NCI-H1105 treated with DMSO at 0.1 percent for 48 hours (cell line): ENCODE measurements around the gene KCNK4.

Experiments used
- DNase-seq: peaks from one replicate; lab custom pipeline; 2025; lab: John Stamatoyannopoulos, UW

Gene KCNK4

DNA sequence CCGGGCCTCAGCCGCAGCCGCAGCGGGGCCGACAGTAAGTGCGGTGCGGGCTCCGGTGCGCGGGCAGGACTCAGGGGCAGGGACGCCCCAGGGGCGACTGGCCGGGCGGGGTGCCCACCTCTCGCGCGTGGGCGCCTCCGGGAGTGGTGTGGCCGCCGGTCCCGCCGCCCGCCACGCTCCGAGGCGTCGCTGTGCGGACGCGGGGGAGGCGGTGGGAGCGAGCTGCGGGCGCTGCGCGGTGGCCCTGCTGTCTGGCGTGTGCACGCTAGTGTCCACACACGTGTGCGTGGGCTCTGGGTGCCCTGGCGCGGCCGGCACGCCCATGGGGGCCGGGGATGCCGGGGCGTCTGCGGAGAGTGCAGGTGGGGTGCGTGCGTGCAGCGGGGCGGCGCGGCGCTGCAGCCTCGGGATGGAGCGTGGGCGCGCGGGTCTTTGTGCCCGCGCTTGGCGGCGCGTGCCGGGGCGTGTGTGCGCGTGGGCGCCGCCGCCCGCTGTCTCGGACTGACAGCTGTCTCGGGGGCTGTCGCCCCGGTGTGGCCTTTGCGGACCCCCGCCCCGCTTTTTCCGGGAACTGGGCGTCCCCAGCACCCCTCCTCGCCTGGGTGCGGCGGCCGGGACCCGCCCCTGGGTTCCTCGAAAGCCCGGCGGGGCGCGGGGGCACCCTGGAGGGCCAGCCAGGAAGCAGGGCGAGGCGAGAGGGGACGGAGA is 804 bp downstream of the KCNK4 start:
- no peak for DNase-seq

DNA sequence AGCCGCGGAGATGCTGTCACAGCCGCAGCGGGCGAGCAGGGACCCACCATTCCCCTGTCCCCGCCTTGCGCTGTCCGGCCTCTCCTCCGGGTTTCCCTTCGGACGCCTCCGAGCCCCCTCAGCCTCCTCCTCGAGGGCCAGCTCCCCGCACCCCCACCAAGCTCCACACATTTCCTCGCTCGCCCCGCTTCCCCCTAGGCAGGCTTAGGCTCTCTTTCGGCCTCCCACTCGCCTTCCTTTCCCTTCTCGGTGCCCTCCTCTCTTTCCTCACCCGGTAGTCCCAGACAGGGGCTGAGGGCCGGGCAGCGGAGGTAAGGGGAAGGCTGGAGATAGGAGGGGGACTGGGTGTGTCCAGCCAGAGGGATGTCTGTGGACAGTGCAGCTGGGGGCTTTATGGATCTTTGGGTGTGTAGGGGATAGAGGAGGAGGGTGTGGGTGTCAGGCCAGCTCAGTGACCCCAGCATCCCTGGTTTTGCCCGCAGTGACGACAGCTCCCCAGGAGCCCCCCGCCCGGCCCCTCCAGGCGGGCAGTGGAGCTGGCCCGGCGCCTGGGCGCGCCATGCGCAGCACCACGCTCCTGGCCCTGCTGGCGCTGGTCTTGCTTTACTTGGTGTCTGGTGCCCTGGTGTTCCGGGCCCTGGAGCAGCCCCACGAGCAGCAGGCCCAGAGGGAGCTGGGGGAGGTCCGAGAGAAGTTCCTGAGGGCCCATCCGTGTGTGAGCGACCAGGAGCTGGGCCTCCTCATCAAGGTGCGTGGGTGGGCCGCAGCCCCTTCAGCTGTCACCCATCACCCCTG is 1.6 kb downstream of the KCNK4 start:
- DNase-seq: no peak

DNA sequence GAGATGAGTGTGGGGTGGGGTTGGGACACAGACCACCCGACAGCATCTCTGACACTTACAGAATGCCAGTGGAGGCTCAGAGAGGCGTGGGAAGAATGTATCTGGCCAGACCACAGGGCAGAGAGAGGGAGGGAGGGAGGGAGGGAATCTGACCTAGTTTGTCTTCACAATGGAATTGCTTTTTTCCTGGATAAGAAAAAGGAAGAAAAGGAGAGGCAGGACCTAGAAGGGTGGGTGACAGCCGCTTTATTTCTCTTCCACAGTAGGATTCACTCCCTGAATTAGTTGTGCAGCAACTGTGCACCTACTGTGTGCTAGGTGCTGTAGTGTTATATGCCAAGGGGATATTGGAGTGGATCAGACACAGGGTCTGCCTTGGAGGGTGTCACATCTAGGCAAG is 3.7 kb downstream of the KCNK4 start:
- no peak for DNase-seq

DNA sequence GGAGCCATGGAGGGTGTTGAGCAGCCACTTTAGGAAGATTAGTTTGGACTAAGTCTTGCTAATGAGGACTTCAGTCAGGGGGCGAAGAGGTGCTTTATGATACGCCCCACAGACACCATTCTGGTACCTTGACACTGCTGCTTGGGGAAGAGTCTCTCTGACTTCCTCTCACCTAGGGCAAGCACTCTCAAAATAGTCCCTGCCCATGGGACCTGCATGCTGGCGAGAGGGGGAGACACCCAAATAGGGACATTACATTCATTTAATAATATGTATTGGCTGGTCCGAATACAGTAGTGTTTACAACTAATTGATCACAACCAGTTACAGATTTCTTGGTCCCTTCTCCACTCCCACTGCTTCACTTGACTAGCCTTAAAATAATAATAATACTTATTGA is 4.7 kb downstream of the KCNK4 start:
- no peak for DNase-seq

DNA sequence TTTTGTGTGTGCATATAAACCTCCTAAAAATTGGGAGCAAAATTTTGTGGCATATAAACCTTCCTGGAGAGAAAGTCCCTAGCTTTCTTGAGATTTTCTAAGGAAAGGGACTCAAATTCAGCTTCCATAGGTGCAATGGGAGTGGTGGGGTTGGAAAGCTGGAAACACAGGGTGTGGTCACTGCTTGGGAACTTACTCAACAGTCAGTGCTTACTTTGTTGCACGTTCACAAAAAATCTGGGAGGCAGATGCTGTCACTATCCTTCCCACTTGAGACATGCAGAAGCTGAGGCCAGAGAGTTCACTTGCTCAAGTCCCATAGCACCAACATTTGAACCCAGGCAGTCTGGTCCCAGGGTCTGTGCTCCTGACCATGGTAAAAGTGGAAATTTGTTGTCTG is 5.1 kb downstream of the KCNK4 start:
- DNase-seq: no peak

DNA sequence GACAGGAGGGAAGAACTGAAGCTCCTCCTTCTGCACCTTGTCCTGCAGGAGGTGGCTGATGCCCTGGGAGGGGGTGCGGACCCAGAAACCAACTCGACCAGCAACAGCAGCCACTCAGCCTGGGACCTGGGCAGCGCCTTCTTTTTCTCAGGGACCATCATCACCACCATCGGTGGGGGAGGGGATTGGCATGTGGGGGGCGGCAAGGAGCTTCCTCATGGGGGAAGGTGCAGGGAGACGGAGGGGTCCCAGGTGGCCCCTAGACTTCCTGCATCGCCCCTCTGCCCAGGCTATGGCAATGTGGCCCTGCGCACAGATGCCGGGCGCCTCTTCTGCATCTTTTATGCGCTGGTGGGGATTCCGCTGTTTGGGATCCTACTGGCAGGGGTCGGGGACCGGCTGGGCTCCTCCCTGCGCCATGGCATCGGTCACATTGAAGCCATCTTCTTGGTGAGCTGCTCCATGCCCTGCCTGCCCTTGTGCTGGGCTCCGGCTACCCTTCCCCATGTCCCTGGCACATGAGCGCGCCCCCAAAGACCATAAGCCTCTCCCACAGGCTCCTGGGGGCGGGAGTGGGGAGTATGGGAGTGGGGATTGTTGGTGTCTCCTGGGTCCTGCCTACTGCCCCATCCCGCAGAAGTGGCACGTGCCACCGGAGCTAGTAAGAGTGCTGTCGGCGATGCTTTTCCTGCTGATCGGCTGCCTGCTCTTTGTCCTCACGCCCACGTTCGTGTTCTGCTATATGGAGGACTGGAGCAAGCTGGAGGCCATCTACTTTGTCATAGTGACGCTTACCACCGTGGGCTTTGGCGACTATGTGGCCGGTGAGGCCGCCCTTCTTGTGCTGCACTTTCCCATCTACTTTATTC is 6.0 kb downstream of the KCNK4 start:
- no peak for DNase-seq

DNA sequence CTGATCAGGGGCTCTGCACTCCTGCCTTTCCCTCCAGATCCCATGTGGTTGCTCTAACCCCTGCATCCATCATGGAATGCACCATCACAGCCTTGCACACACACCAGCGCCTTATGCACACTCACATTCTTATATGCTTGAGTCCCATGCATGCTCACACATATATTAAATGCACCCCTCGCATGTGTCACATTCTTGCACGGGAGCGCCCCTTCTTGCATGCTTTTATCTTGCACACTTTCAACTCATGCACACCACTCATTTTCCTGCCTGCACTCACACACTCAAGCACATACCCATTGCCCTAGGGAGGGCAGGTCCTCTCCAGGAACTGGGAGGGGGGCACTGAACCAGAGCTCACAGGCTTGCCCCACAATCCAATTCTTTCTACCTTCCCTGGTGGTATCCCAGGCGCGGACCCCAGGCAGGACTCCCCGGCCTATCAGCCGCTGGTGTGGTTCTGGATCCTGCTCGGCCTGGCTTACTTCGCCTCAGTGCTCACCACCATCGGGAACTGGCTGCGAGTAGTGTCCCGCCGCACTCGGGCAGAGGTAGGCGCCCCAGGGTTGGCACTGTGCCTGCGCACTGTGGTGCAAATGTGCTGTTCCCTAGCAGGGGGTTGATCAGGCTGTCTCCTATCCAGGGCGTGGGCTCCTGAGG is 6.7 kb downstream of the KCNK4 start:
- DNase-seq: no peak

DNA sequence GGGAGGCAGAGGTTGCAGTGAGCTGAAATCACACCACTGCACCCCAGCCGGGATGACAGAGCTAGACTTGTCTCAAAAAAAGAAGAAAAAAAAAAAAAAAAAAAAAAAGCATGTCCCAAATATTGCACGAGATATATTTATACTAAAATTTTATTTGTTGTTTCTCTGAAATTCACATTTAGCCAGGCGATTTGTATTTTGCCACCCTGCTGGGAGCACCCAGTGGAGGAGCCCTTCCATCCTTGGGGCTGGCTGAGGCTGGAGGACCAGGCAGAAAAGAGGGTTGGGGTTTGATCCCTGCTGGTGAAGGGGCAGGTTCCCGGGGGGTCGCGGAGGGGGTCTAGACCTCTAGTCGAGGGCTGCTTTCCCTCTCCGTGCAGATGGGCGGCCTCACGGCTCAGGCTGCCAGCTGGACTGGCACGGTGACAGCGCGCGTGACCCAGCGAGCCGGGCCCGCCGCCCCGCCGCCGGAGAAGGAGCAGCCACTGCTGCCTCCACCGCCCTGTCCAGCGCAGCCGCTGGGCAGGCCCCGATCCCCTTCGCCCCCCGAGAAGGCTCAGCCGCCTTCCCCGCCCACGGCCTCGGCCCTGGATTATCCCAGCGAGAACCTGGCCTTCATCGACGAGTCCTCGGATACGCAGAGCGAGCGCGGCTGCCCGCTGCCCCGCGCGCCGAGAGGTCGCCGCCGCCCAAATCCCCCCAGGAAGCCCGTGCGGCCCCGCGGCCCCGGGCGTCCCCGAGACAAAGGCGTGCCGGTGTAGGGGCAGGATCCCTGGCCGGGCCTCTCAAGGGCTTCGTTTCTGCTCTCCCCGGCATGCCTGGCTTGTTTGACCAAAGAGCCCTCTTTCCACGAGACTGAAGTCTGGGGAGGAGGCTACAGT is 8.1 kb downstream of the KCNK4 start:
- no peak for DNase-seq

DNA sequence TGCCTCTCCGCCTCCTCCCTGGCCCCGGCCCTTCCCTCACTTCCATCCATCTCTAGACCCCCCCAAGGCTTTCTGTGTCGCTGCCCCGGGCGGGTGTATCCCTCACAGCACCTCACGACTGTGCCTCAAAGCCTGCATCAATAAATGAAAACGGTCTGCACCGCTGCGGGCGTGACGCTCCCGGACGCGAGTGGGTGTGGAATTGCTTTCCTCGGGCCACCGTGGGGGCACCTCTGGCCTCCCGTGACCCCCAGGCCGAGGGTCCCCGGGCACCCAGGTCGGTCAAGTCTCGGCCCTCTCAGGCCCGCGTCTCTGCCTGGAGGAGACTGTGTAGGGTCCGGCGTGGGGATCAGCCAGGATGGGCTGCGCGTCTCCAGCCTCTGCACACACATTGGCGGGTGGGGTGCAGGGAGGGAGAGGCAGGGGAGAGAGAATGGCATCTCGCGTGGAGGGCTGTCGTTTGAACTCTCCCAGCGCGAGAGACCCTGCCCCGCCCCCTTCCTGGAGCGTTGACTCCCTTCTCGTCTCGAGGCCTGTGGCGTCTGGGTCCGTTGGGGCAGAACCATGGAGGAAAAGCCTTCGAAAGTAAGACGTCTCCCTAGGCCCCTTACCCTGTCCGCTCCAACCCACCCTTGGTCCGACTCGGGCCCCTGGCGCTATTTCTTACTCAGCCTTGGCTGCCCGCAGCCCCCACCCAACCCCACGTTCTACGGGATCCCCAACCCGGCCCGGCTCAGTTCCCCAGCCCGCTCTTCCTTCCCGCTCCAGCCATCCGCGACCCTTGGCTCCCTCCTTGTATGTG is 8.9 kb downstream of the KCNK4 start, which contains the start of gene CATSPERZ:
CATSPERZ (plus strand) TSS at position 512 of the 802 bp plus-strand sequence; CDS start at position 565, 53 bp downstream.
- no peak for DNase-seq

DNA sequence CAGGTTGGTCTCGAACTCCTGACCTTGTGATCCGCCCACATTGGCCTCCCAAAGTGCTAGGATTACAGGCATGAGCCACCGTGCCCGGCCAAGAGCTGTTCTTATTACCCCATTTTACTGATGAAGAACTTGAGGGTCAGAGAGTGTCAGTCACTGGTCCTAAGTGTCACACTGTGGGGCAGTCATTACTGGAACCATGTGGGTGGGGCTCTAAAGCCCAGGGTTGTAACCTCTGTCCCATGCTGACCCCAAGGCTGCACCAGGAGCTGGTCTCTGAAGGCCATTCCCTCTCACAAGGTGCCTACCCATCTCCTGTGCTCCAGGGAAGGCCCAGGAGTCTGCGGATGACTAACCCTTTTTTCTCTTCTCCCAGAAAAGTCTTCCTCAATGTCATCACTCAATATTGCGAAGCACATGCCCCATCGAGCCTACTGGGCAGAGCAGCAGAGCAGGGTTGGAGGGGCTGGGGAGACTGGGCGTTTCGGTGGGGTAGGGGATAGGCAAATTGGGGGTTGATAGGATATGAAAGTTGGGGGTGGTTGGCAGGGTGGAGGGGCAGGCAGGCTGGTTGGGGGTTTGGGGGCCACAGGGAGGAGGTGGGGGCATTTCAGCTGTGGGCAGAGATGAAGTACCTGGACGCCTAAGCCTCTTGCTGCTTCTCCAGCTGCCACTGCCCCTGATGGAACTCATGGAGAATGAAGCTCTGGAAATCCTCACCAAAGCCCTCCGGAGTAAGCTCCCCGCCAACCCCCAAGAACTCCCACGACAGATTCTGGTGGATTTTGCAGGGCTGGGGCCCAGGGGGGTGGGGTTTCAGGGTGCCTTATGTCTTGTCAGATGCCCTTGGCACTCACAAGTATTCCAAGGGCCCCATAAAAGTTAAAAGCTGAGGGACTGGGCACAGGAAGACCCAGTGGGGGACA is 12.3 kb downstream of the KCNK4 start:
- no peak for DNase-seq

DNA sequence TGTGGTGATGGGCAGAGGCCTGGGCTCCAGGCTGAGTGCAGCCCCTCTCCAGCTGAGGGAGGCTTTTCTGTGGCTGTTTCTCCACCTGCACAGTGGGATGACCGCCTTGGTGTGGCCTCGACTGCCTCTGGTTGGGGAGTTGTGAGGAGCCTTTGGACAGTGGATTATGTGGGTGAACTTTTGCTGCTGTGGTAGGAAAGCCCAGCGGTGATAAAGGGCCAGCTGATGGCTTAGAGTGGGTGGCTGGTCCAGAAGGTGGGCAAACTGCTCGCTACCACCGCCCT is 12.9 kb downstream of the KCNK4 start:
- DNase-seq: no peak

DNA sequence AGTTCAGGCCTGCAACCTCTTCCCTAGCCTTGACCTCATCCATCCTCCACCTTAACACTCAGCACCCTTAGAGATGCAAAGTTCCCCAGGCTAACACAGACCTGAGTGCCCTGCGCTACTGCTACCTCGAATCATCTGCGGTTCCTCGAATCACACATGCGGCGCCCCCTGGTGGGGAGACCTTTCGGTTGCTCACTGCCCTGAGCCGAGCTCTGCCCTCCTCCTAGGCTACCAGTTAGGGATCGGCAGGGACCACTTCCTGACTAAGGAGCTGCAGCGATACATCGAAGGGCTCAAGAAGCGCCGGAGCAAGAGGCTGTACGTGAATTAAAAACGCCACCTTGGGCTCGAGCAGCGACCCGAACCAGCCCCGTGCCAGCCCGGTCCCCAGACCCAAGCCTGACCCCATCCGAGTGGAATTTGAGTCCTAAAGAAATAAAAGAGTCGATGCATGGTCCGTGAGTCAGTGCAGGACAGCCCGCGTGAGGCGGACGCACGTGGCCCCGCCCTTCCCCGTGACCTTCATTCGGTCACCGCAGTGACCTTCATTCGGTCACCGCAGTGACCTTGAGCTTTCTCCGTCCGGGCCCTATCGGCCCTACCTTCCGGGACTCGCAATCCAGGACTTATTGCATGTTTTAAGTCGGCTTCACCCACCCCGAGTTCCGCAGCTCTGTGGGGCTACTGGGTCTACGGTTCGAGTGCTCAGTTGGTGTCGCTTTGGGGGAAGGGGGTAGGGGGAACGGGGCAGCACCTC is 13.4 kb downstream of the KCNK4 start:
- DNase-seq: peak; percentile 89

DNA sequence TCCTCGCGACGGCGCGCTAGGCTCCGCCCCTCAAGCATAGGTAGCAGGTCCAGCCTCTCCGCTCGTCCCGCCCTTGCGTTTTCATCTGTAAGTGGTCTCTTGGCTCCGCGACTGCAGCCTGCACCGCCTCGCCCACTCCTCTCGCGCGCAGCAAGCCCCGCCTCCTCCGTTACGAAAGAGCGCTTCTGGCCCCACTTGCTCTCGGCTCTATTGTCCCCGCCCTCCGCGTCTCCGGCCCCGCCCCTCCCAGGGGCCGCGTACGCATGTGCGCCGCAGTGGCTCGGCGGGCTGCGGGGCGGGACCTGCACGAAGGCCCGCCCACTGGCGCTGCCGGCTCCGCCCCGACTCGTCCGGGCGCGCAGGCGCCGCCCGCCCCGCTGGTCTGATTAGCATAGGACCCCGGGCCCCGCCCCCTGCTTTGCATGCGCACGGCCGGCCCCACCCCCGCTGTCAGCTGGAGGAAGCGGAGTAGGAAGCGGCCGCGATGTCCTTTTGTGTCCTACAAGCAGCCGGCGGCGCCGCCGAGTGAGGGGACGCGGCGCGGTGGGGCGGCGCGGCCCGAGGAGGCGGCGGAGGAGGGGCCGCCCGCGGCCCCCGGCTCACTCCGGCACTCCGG is 14.1 kb downstream of the KCNK4 start, which contains the start of gene ESRRA:
ESRRA (plus strand) TSS at position 450 of the 616 bp plus-strand sequence. CDS start 1,656 bp downstream, outside the sequence.
- DNase-seq: peak; percentile 99

DNA sequence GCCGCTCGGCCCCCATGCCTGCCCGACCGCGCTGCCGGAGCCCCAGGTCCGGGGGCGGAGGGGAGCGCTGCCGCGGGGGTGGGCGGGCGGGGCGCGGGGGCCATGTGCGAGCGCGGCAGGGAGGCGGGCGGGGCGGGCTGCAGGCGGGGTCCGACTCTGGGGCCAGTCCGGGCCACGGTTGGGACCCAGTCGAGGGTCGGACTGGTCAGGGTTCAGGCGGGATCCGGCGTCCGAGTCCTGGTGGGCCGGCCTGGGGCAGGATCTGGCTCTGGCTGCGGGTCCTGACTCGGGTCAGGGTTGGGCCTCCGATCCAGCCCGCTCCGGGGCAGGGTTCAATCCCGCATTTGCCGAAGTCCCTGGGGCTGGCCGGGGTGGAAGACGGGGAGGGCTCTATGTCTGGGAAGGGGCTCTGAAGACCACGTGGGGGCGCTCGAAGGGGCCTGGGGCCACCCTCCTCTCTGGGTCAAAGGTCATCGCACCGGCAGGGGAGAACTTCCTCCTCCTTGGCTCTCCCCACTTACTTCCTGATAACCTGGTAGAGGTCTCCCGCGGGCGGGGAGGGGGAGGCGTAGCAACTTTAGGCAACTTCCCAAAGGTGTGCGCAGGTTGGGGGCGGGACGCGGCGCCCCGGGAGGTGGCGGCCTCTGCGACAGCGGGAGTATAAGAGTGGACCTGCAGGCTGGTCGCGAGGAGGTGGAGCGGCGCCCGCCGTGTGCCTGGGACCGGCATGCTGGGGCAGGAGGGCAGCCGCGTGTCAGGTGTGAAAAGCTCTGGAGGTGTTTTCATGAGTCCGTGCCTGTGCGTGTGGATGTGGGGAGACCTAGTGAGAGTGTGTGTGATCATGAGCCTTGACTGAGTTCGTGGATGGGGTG is 14.8 kb downstream of the KCNK4 start:
- DNase-seq: peak; percentile 59

DNA sequence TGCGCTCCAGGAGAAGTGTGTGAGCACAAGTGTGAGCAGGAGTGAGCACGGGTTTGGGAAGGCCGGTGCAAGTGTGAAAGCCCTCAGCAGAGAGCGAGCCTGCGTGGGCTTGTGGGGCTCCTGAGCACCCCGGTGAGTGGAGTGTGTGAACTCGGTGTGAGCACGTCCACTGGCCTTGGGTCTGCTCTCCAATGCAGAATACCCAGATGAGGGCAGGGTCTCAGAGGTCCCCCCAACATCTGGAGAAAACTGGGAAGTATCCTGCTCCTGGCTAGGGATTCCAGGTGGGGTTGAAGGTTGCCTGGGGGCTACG is 15.4 kb downstream of the KCNK4 start:
- no peak for DNase-seq

DNA sequence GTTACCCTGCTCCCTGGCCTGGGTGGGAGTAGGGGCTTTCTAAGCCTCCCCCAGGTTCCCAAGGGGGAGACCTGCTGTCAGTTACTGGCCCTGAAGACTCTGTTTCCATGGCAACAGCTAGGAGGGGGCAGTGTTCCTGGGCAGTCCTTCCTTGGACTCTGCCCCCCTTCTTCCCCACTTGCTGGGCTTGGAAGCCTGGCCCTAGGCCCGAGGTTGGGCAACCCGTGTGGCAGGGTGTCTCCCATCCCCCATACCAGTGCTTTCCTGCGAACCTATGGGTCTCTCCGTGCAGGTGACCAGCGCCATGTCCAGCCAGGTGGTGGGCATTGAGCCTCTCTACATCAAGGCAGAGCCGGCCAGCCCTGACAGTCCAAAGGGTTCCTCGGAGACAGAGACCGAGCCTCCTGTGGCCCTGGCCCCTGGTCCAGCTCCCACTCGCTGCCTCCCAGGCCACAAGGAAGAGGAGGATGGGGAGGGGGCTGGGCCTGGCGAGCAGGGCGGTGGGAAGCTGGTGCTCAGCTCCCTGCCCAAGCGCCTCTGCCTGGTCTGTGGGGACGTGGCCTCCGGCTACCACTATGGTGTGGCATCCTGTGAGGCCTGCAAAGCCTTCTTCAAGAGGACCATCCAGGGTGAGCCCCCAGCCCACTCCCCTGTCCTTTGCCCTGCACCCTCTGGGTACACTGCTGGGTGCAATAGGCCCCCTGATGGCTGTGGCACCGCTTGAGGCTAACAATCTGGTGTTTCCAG is 15.9 kb downstream of the KCNK4 start:
- DNase-seq: no peak
